A673 (cell line): ENCODE results near the gene SGTA.

ENCODE experiments used
- CTCF ChIP-seq: fragments of 300-800, 200-600 bp; sonication (generic); conservative IDR thresholded peaks from 2 replicates; pipeline ENCODE4 v1.5.1; 2017; ENCODE audit warnings: low read depth, mild to moderate bottlenecking, antibody characterized with exemption, low read length, moderate library complexity, mixed read lengths
- EZH2 ChIP-seq: fragments of 200-600 bp; sonication (generic); IDR thresholded peaks from 2 replicates; pipeline ENCODE4 v1.6.1; 2017; ENCODE audit warnings: borderline replicate concordance, low read depth, mild to moderate bottlenecking, mixed read lengths, antibody characterized with exemption, low read length; ENCODE audit not compliant: poor library complexity, severe bottlenecking

GRCh38 chr19:2809387-2810140, 26.5 kb upstream of the SGTA start:
- no peak for TF ChIP-seq CTCF
- no peak for TF ChIP-seq EZH2
